Ishikawa (cell line): Measurements from ENCODE around the gene CAST.

Experiments used
- CEBPB ChIP-seq: IDR thresholded peaks from 2 replicates; pipeline ENCODE4 v1.6.1; 2012
- CREB1 ChIP-seq: IDR thresholded peaks from 2 replicates; pipeline ENCODE4 v1.6.1; 2012; ENCODE audit warnings: low read depth
- EGR1 ChIP-seq: IDR thresholded peaks from 2 replicates; pipeline ENCODE4 v1.6.1; 2012
- EP300 ChIP-seq: IDR thresholded peaks from 2 replicates; pipeline ENCODE4 v1.6.1; 2012; ENCODE audit warnings: borderline replicate concordance
- FOXM1 ChIP-seq: IDR thresholded peaks from 2 replicates; pipeline ENCODE4 v1.6.1; 2012; ENCODE audit warnings: low read depth, borderline replicate concordance
- MAX ChIP-seq: IDR thresholded peaks from 2 replicates; pipeline ENCODE4 v1.6.1; 2012
- NFIC ChIP-seq: IDR thresholded peaks from 2 replicates; pipeline ENCODE4 v1.6.1; 2012
- RAD21 ChIP-seq: IDR thresholded peaks from 2 replicates; pipeline ENCODE4 v1.6.1; 2012; ENCODE audit warnings: low read depth
- REST ChIP-seq: IDR thresholded peaks from 2 replicates; pipeline ENCODE4 v1.6.1; 2012; ENCODE audit warnings: low read depth, mild to moderate bottlenecking
- TAF1 ChIP-seq: IDR thresholded peaks from 2 replicates; pipeline ENCODE4 v1.6.1; 2012; ENCODE audit warnings: low read depth, mild to moderate bottlenecking
- TCF12 ChIP-seq: IDR thresholded peaks from 2 replicates; pipeline ENCODE4 v1.6.1; 2012; ENCODE audit warnings: low read depth
- TEAD4 ChIP-seq: IDR thresholded peaks from 2 replicates; pipeline ENCODE4 v1.6.1; 2012
- USF1 ChIP-seq: IDR thresholded peaks from 2 replicates; pipeline ENCODE4 v1.6.1; 2012
- YY1 ChIP-seq: IDR thresholded peaks from 2 replicates; pipeline ENCODE4 v1.6.1; 2012; ENCODE audit warnings: low read depth
- ZBTB7A ChIP-seq: IDR thresholded peaks from 2 replicates; pipeline ENCODE4 v1.6.1; 2012; ENCODE audit warnings: low read depth

The CAST gene

GRCh38 chr5:96778409-96778808, 116.2 kb downstream of the CAST start:
- TF ChIP-seq REST (no peak), NFIC (no peak), CREB1 (no peak), USF1 (no peak), CEBPB (no peak), EGR1 (no peak), TAF1 (no peak), MAX (no peak), EP300 (no peak), YY1 (no peak), TCF12 (no peak), ZBTB7A (no peak), RAD21 (no peak), TEAD4 (no peak), FOXM1 (no peak)

- TF ChIP-seq TEAD4: no peak
- TF ChIP-seq TAF1: no peak
- TF ChIP-seq MAX: no peak
- no peak for TF ChIP-seq ZBTB7A
- no peak for TF ChIP-seq EGR1
- TF ChIP-seq USF1: no peak
- no peak for TF ChIP-seq CEBPB
- no peak for TF ChIP-seq REST
- no peak for TF ChIP-seq NFIC
Observed at GRCh38 chr5:96780626-96781025, 118.5 kb downstream of the CAST start.

GRCh38 chr5:96781031-96781971, 119.1 kb downstream of the CAST start:
- TF ChIP-seq FOXM1 (no peak), ZBTB7A (no peak), MAX (no peak), USF1 (no peak), TAF1 (no peak), EP300 (no peak), REST (no peak), TCF12 (no peak), NFIC (no peak), YY1 (no peak), RAD21 (no peak), TEAD4 (no peak), EGR1 (no peak), CEBPB (no peak)

- TF ChIP-seq MAX (no peak), USF1 (no peak), TCF12 (no peak), FOXM1 (no peak), TAF1 (no peak), TEAD4 (no peak), RAD21 (no peak), YY1 (no peak), ZBTB7A (no peak), EGR1 (no peak), NFIC (no peak), CREB1 (no peak), REST (no peak)
Observed at GRCh38 chr5:96783326-96783725, 121.2 kb downstream of the CAST start.
